HFFc6 (cell line): ENCODE data around the gene CCDC157. TPM values are rescaled to one million over a fixed set of nuclear protein-coding genes. Genes with fewer than 3 reads are reported as not detected.
"Not testable (repeated sequence)": the region's sequence is repeated elsewhere in the genome, so short reads cannot be mapped to it uniquely, and the experiment has no call there.

Experiments used
- DNase-seq: peaks from one replicate; pipeline ENCODE4 v3.0.0-alpha.2; 2018
- H3K27ac Mint-ChIP-seq: 2 replicates; pipeline ENCODE4 v1.8.0; 2020; ENCODE audit warnings: mild to moderate bottlenecking, mixed read lengths
- H3K27me3 Mint-ChIP-seq: 2 replicates; pipeline ENCODE4 v1.8.0; 2021; ENCODE audit warnings: mild to moderate bottlenecking, moderate library complexity, mixed read lengths; ENCODE audit not compliant: insufficient read depth
- H3K36me3 Mint-ChIP-seq: 2 replicates; pipeline ENCODE4 v1.8.0; 2021; ENCODE audit warnings: low read depth, mixed read lengths
- H3K4me1 Mint-ChIP-seq: 2 replicates; pipeline ENCODE4 v1.8.0; 2020; ENCODE audit warnings: low read depth, mixed read lengths
- H3K4me3 Mint-ChIP-seq: 2 replicates; pipeline ENCODE4 v1.8.0; 2020; ENCODE audit warnings: mild to moderate bottlenecking, moderate library complexity, mixed read lengths
- H3K9me3 Mint-ChIP-seq: 2 replicates; pipeline ENCODE4 v1.8.0; 2020; ENCODE audit warnings: mild to moderate bottlenecking, mixed read lengths
- total RNA-seq, 6 experiments: library from RNA; stranded (reverse); fragmentation: NEBNext Ultra II Directional; extraction: Animal tissue kit (Norgen Biotek cat#: 25700); gene quantifications; 2 replicates in 1 of 6; 3 replicates in 5 of 6; pipeline ENCODE4 v1.2.3, GENCODE V29; 2021
- TF ChIP-seq, protein P1 (sequence below): fragments of 200-600 bp; sonication (generic); IDR thresholded peaks from 2 replicates; pipeline ENCODE4 v1.5.0; 2021; ENCODE audit warnings: antibody characterized with exemption, mild to moderate bottlenecking

Gene CCDC157
- total RNA-seq, 6 experiments from 2014 or later: 1.4 to 1.6 (median 1.5) TPM

DNA sequence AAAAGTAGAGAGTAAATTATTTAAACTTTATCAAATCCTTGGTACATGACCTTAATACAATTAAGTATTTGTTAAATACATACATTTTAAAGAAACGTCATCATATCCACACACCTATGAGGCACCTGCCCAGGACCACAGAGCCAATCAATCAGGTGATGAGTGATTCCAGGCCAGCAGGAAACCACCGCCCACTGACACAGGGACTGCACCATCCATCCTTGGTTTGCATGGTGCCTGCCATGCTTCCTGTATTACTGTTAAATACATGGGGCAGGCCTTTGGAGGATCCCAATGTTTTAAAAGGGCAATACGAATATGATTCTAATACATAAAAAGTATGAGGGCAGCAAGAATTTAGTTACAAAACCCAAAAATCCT lies 23.1 kb upstream of the CCDC157 start:
- H3K36me3 Mint-ChIP-seq: peaks cover 37% of the 10 kb centered on the region
- peaks cover 15% of the 10 kb centered on the region for H3K4me1 Mint-ChIP-seq
- no peaks in the 10 kb centered on the region; the same call in 1 of the 2 replicates for H3K27me3 Mint-ChIP-seq
- no peak overlapping the region for H3K27ac Mint-ChIP-seq
- no peak overlapping the region for H3K4me3 Mint-ChIP-seq
- TF ChIP-seq, protein P1, sequence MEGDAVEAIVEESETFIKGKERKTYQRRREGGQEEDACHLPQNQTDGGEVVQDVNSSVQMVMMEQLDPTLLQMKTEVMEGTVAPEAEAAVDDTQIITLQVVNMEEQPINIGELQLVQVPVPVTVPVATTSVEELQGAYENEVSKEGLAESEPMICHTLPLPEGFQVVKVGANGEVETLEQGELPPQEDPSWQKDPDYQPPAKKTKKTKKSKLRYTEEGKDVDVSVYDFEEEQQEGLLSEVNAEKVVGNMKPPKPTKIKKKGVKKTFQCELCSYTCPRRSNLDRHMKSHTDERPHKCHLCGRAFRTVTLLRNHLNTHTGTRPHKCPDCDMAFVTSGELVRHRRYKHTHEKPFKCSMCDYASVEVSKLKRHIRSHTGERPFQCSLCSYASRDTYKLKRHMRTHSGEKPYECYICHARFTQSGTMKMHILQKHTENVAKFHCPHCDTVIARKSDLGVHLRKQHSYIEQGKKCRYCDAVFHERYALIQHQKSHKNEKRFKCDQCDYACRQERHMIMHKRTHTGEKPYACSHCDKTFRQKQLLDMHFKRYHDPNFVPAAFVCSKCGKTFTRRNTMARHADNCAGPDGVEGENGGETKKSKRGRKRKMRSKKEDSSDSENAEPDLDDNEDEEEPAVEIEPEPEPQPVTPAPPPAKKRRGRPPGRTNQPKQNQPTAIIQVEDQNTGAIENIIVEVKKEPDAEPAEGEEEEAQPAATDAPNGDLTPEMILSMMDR: no peak
- no peak for DNase-seq
- H3K9me3 Mint-ChIP-seq: no peaks in the 10 kb centered on the region

DNA sequence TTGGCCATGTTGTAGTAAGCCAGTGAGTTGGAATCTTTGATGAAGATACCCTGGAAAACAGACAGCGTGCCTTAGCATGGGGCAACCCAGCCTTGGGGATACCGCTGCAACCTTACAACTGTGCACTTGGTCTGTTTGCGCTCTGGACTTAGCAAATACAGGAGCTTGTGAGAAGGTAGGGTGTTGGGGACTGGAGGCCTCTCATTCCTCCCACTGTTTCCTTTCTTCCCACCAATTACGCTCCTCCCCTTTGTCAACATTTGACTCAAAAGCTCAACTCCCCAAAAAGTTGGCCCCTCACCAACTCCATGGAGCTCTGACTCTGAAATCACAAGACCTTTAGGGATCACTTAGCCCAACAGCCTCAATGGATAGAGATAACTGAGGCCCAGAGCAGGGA lies 22.2 kb upstream of the CCDC157 start:
- no peaks in the 10 kb centered on the region; the same call in 1 of the 2 replicates for H3K27me3 Mint-ChIP-seq
- TF ChIP-seq, protein P1: no peak
- no peaks in the 10 kb centered on the region for H3K9me3 Mint-ChIP-seq
- no peak for DNase-seq
- H3K36me3 Mint-ChIP-seq: peaks cover 42% of the 10 kb centered on the region
- peaks cover 12% of the 10 kb centered on the region for H3K4me1 Mint-ChIP-seq
- H3K27ac Mint-ChIP-seq: no peak overlapping the region
- no peak overlapping the region for H3K4me3 Mint-ChIP-seq

DNA sequence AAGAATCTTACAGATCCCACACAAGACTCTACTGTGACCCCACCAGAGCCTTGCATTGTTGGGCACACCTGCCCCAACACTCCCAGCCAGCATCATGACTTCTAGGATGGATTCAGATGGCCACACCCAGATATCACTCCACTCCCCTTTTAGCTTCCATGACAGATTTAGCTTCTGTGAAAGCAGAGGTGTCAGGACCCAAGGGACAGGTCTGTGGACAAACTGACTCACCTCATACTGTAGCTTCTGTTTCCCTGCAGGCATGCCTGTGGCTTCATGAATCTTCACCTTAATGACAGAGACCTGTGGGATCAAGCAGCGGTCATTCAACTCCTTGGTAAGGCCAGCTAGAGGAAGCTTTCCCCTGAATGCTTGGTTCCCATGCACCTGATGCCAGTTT lies 21.6 kb upstream of the CCDC157 start:
- DNase-seq: no peak
- peaks cover 47% of the 10 kb centered on the region for H3K36me3 Mint-ChIP-seq
- peaks cover 11% of the 10 kb centered on the region for H3K4me1 Mint-ChIP-seq
- H3K9me3 Mint-ChIP-seq: no peaks in the 10 kb centered on the region
- H3K27ac Mint-ChIP-seq: no peak overlapping the region
- no peak overlapping the region for H3K4me3 Mint-ChIP-seq
- TF ChIP-seq, protein P1: no peak
- H3K27me3 Mint-ChIP-seq: no peaks in the 10 kb centered on the region; the same call in 1 of the 2 replicates

DNA sequence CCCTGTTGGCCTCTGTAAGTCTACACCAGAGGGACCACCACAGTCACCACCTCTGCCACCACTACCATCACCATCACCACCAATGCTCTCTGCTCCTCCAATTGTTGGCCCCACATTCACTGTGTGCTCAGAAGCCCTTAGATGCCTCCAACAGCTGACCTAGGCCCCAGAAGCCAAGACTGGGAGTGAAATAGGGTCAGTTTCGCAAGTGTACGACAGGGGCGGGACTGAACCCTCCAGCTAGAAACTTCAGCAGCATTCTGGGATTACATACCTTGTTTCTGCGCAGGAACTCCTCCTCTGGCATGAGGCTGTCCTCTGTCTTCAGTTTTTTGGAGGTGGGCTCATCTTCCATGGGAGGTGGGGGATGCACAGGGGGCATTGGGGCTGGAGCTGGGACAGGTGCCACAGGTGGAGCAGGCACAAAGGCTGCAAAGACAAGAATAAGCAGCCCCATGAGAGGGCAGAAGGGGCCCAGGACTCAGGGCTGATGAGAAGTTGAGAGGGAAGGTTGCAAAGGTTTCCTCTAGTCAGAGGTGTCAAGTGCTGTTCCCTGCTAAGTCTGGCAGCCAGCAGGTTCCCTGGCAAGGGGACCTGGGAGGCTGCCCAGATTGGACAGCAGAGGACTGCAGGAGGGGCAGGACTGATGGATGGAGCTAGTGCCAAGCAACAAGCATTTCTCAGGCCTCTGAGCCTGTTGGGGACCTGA lies 19.9 kb upstream of the CCDC157 start:
- Mint-ChIP-seq H3K36me3 (peaks cover 50% of the 10 kb centered on the region), H3K27me3 (no peaks in the 10 kb centered on the region)
- DNase-seq: no peak

DNA sequence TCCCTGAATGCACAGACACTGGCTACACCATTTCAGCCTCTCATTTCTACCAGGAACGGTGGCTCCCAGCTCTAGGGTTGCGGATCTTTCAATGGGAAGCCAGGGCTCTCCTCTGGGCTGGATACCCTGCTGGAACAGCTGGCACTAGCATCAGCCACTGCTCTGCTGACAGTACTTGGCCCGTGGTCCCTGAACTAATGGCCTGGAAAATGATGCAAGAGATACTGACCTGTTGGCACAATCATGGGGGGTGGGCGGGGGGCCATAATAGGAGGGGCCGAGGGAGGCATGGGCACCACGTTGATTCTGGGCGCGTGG lies 19.4 kb upstream of the CCDC157 start:
- no peaks in the 10 kb centered on the region for H3K4me1 Mint-ChIP-seq
- no peak overlapping the region for H3K4me3 Mint-ChIP-seq
- H3K36me3 Mint-ChIP-seq: peaks cover 55% of the 10 kb centered on the region
- no peak for DNase-seq
- H3K9me3 Mint-ChIP-seq: no peaks in the 10 kb centered on the region
- H3K27me3 Mint-ChIP-seq: no peaks in the 10 kb centered on the region
- H3K27ac Mint-ChIP-seq: no peak overlapping the region
- TF ChIP-seq, protein P1: no peak

More for the DNA sequence above, 19.9 kb upstream of the CCDC157 start:
- no peaks in the 10 kb centered on the region for H3K9me3 Mint-ChIP-seq
- TF ChIP-seq, protein P1: no peak
- H3K4me1 Mint-ChIP-seq: no peaks in the 10 kb centered on the region
- no peak overlapping the region for H3K27ac Mint-ChIP-seq
- H3K4me3 Mint-ChIP-seq: no peak overlapping the region

DNA sequence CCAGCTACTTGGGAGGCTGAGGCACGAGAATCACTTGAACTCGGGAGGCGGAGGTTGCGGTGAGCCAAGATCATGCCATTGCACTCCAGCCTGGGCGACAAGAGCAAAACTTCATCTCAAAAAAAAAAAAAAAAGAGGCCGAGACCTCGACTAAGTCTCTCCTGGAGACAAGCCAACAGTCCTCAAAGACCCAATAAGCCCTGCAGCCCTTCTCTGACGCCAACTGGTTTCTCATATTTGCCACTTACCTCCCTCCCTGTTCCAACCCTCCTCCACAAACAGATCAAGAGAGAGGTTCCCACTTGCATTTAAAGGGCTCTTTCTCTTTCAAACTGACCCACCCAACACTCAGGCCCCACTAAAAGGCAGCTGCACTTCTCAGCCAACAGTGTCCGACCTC lies 18.5 kb upstream of the CCDC157 start:
- H3K36me3 Mint-ChIP-seq: peaks cover 56% of the 10 kb centered on the region

More for the DNA sequence above, 18.5 kb upstream of the CCDC157 start:
- not testable (repeated sequence) for H3K4me1 Mint-ChIP-seq, H3K9me3 Mint-ChIP-seq, H3K27me3 Mint-ChIP-seq, H3K27ac Mint-ChIP-seq, H3K4me3 Mint-ChIP-seq, DNase-seq
